HepG2 (cell line): ENCODE results near the gene CRIM1. TPM values are rescaled to one million over a fixed set of nuclear protein-coding genes. Genes with fewer than 3 reads are reported as not detected.

Experiments used
- CBX2 ChIP-seq, 2 experiments: fragments of 200-600 bp in 1 of 2; sonication (generic); formaldehyde crosslinking in 1 of 2; IDR thresholded peaks; 2 replicates each; pipeline versions ENCODE4 v1.7.0 to v1.8.1; 2018 to 2022; ENCODE audit warnings: low read depth in 2 of 2, low read length in 1 of 2, mild to moderate bottlenecking in 1 of 2, missing genetic modification reagents in 1 of 2
- DR1 ChIP-seq: sonication (generic); formaldehyde crosslinking; IDR thresholded peaks from 2 replicates; pipeline ENCODE4 v1.8.0; 2021; ENCODE audit warnings: mild to moderate bottlenecking, missing genetic modification reagents, inconsistent platforms
- ISX ChIP-seq: sonication (generic); formaldehyde crosslinking; conservative IDR thresholded peaks from 2 replicates; pipeline ENCODE4 v1.5.0; 2020; ENCODE audit warnings: missing genetic modification reagents
- MXD1 ChIP-seq: sonication (generic); formaldehyde crosslinking; IDR thresholded peaks from 2 replicates; pipeline ENCODE4 v1.4.0; 2020; ENCODE audit warnings: mild to moderate bottlenecking, missing genetic modification reagents
- NFE2 ChIP-seq: sonication (generic); formaldehyde crosslinking; IDR thresholded peaks from 2 replicates; pipeline ENCODE4 v1.4.0; 2020; ENCODE audit warnings: missing genetic modification reagents
- PATZ1 ChIP-seq: sonication (generic); formaldehyde crosslinking; IDR thresholded peaks from 2 replicates; pipeline ENCODE4 v1.4.0; 2020; ENCODE audit warnings: missing genetic modification reagents
- PAXIP1 ChIP-seq: sonication (generic); formaldehyde crosslinking; conservative IDR thresholded peaks from 2 replicates; pipeline ENCODE4 v1.4.0; 2020; ENCODE audit warnings: mild to moderate bottlenecking, missing genetic modification reagents, moderate library complexity
- PHF5A ChIP-seq: IDR thresholded peaks from one replicate; pipeline ENCODE4 v1.6.1; 2018; ENCODE audit warnings: low read depth, missing genetic modification reagents; ENCODE audit not compliant: unreplicated experiment
- RARA ChIP-seq: IDR thresholded peaks from 2 replicates; pipeline ENCODE4 v1.6.1; 2016; ENCODE audit warnings: missing genetic modification reagents, missing compliant biosample characterization
- SKI ChIP-seq: fragments of 450-650 bp; IDR thresholded peaks from one replicate; pipeline ENCODE4 v1.6.1; 2018; ENCODE audit warnings: mild to moderate bottlenecking; ENCODE audit not compliant: partially characterized antibody
- SRF ChIP-seq: IDR thresholded peaks from 2 replicates; pipeline ENCODE4 v1.6.1; 2011; ENCODE audit warnings: mild to moderate bottlenecking, low read depth, low read length, moderate library complexity
- TBX3 ChIP-seq: fragments of 450-650 bp; IDR thresholded peaks from 2 replicates; pipeline ENCODE4 v1.6.1; 2017; ENCODE audit warnings: antibody characterized with exemption, mild to moderate bottlenecking, inconsistent platforms, borderline replicate concordance
- TFDP2 ChIP-seq: sonication (generic); formaldehyde crosslinking; IDR thresholded peaks from 2 replicates; pipeline ENCODE4 v1.4.0; 2020; ENCODE audit warnings: missing genetic modification reagents
- ZBTB2 ChIP-seq: sonication (generic); formaldehyde crosslinking; IDR thresholded peaks from 2 replicates; pipeline ENCODE4 v1.8.0; 2022; ENCODE audit warnings: low read depth, missing genetic modification reagents
- ZBTB3 ChIP-seq: sonication (generic); formaldehyde crosslinking; IDR thresholded peaks from 2 replicates; pipeline ENCODE4 v1.4.0; 2020; ENCODE audit warnings: low read depth, mild to moderate bottlenecking, moderate library complexity, missing genetic modification reagents, borderline replicate concordance
- ZBTB8A ChIP-seq: sonication (generic); formaldehyde crosslinking; IDR thresholded peaks from 2 replicates; pipeline ENCODE4 v1.4.0; 2020; ENCODE audit warnings: mild to moderate bottlenecking, low read depth, missing genetic modification reagents, borderline replicate concordance
- ZFP62 ChIP-seq: sonication (generic); formaldehyde crosslinking; IDR thresholded peaks from 2 replicates; pipeline ENCODE4 v1.4.0; 2020; ENCODE audit warnings: missing genetic modification reagents
- ZNF331 ChIP-seq: sonication (generic); formaldehyde crosslinking; IDR thresholded peaks from 2 replicates; pipeline ENCODE4 v1.4.0; 2020; ENCODE audit warnings: missing genetic modification reagents
- ZNF558 ChIP-seq: sonication (generic); formaldehyde crosslinking; IDR thresholded peaks from 2 replicates; pipeline ENCODE4 v1.9.0; 2022; ENCODE audit warnings: mild to moderate bottlenecking, missing genetic modification reagents, borderline replicate concordance
- ZNF567 ChIP-seq: sonication (generic); formaldehyde crosslinking; IDR thresholded peaks from 2 replicates; pipeline ENCODE4 v1.8.1; 2023; ENCODE audit warnings: mild to moderate bottlenecking, missing genetic modification reagents, borderline replicate concordance
- ZNF616 ChIP-seq: sonication (generic); formaldehyde crosslinking; IDR thresholded peaks from 2 replicates; pipeline ENCODE4 v1.5.0; 2020; ENCODE audit warnings: low read depth, mild to moderate bottlenecking, missing genetic modification reagents
- ZSCAN21 ChIP-seq: sonication (generic); formaldehyde crosslinking; IDR thresholded peaks from 2 replicates; pipeline ENCODE4 v1.8.0; 2022; ENCODE audit warnings: mild to moderate bottlenecking, missing genetic modification reagents, moderate library complexity, borderline replicate concordance
- polyA plus RNA-seq, 8 experiments: library from polyadenylated mRNA; depleted of rRNA in 3 of 8; stranded (reverse) in 7 of 8; unstranded in 1 of 8; fragments of >200 nt; fragmentation: Illumina TruSeq in 4 of 8; extraction: Trizol in 4 of 8; gene quantifications; 2 replicates each; pipeline versions ENCODE4 v1.2.1 to v1.2.3, GENCODE V29; 2011 to 2016; ENCODE audit warnings: low read depth in 4 of 8, missing spikeins in 1 of 8, mixed read lengths in 1 of 8; ENCODE audit not compliant: insufficient read depth in 1 of 8
- total RNA-seq, 5 experiments: library from RNA; depleted of rRNA; stranded (reverse); fragments of >200 nt; fragmentation: Illumina TruSeq; extraction: Trizol; gene quantifications; 2 replicates each; pipeline ENCODE4 v1.2.3, GENCODE V29; 2016; ENCODE audit warnings: low read depth in 1 of 5

The CRIM1 gene
- total and polyA plus RNA-seq, 2 of the 13 experiments (the other 11 are each of a cell fraction or from before 2014, with no cell fraction given): 39.1 to 69.9 TPM

- TF ChIP-seq ZNF331 (CRISPR knock-in tag): peak; percentile 65; the same call in 1 of the 2 replicates
- 0 out of 2 replicates have a peak, but pooled peaks have one; percentile 36 for TF ChIP-seq NFE2
- TF ChIP-seq ISX (CRISPR knock-in tag): no peak
- TF ChIP-seq TFDP2 (CRISPR knock-in tag): no peak
- no peak for TF ChIP-seq ZFP62 (CRISPR knock-in tag)
- TF ChIP-seq PATZ1: no peak
- no peak for TF ChIP-seq TBX3
- TF ChIP-seq DR1: no peak
- TF ChIP-seq ZNF616: no peak
- TF ChIP-seq CBX2 (IDR thresholded peaks at IDR 0.05; ENCODE audit: low read depth, low read length): no peak
- no peak for TF ChIP-seq CBX2 (CRISPR knock-in tag; IDR thresholded peaks at IDR 0.05; ENCODE audit: low read depth)
- TF ChIP-seq ZSCAN21: no peak
- TF ChIP-seq PHF5A (CRISPR knock-in tag): no peak
- no peak for TF ChIP-seq SKI
- no peak; the same call in 1 of the 2 replicates for TF ChIP-seq ZNF558 (CRISPR knock-in tag)
- TF ChIP-seq ZNF567: no peak
- TF ChIP-seq PAXIP1: 0 out of 2 replicates have a peak, but pooled peaks have one; percentile 46
- no peak for TF ChIP-seq ZBTB2 (CRISPR knock-in tag)
- no peak for TF ChIP-seq ZBTB3 (CRISPR knock-in tag)
- TF ChIP-seq SRF: no peak
- no peak for TF ChIP-seq ZBTB8A (CRISPR knock-in tag)
- peak; percentile 62 for TF ChIP-seq RARA (CRISPR knock-in tag)
- no peak for TF ChIP-seq MXD1 (CRISPR knock-in tag)
Observed at GRCh38 chr2:36459725-36460137, 104.2 kb downstream of the CRIM1 start (continued).
